ENCODE data around the gene TMCC3. TPM values are rescaled to one million over a fixed set of nuclear protein-coding genes. Genes with fewer than 3 reads are reported as not detected.

Gene TMCC3
- total and polyA plus RNA-seq, 5 experiments from 2014 or later: 0.18 to 5.7 (median 0.71) TPM; not detected in 2

GRCh38 chr12:94670075-94670474 is 19.7 kb upstream of the TMCC3 start:
- Mint-ChIP-seq H3K9me3 (no peaks in the 10 kb centered on the region), H3K27ac (no peak overlapping the region), H3K4me3 (no peak overlapping the region), H3K27me3 (peaks cover 0 to 8% (median 2%) of the 10 kb centered on the region in 5 donors), H3K4me1 (peaks cover 1 to 7% (median 5%) of the 10 kb centered on the region in 4 donors), H3K36me3 (no peaks in the 10 kb centered on the region)
- ATAC-seq (no peak), DNase-seq (no peak)
- POLR2A ChIA-PET: no interaction called here

DNA sequence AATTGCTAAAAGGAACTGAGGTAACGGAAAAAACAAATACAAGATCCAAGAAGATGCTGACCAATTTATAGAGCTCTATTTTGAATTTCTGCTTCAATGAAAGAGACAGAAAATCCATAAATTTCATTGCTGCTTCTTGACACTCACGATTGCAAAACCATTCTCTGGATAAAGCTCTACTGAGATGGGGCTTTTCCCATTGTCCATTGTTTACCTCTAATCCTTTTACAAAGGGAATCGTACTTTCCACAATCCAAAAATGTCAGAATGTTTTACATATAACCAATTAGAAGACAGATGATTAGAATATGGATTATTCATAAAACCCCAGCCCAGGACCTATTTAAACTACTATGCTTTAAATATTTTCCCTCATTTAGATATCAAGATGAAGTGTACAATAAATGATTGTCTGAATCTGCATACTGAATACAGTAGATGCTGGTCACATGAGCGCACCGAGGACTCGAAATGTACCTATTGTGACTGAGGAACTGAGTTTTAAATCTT is 16.7 kb upstream of the TMCC3 start:
- no peak overlapping the region for H3K4me3 Mint-ChIP-seq
- no peak for ATAC-seq
- H3K9me3 Mint-ChIP-seq: no peaks in the 10 kb centered on the region
- POLR2A ChIA-PET: interaction anchor here (0.7 kb wide), 2 partner anchors 47 to 328 kb away, joined by 3 to 4 read pairs; no protein-coding TSS in a partner anchor
- H3K36me3 Mint-ChIP-seq: no peaks in the 10 kb centered on the region
- H3K4me1 Mint-ChIP-seq: peaks cover 0 to 10% (median under 1%) of the 10 kb centered on the region in 4 donors
- peaks cover 0 to 8% (median 0%) of the 10 kb centered on the region in 5 donors for H3K27me3 Mint-ChIP-seq
- no peak overlapping the region for H3K27ac Mint-ChIP-seq
- no peak for DNase-seq

GRCh38 chr12:94666158-94666557 is 15.8 kb upstream of the TMCC3 start:
- Mint-ChIP-seq H3K27me3 (peaks cover 0 to 8% (median 0%) of the 10 kb centered on the region in 5 donors), H3K9me3 (no peaks in the 10 kb centered on the region), H3K36me3 (no peaks in the 10 kb centered on the region), H3K4me1 (peaks cover 0 to 10% (median under 1%) of the 10 kb centered on the region in 4 donors), H3K27ac (no peak overlapping the region), H3K4me3 (no peak overlapping the region)
- DNase-seq: no peak
- POLR2A ChIA-PET: no interaction called here
- ATAC-seq: no peak

GRCh38 chr12:94663702-94664101 is 13.3 kb upstream of the TMCC3 start:
- H3K9me3 Mint-ChIP-seq: no peaks in the 10 kb centered on the region
- no peak for ATAC-seq
- no peak for DNase-seq
- POLR2A ChIA-PET: no interaction called here
- H3K27ac Mint-ChIP-seq: no peak overlapping the region
- peaks cover 0 to 10% (median 0%) of the 10 kb centered on the region in 4 donors for H3K4me1 Mint-ChIP-seq
- no peak overlapping the region for H3K4me3 Mint-ChIP-seq
- no peaks in the 10 kb centered on the region for H3K36me3 Mint-ChIP-seq
- H3K27me3 Mint-ChIP-seq: peaks cover 0 to 8% (median 0%) of the 10 kb centered on the region in 5 donors

DNA sequence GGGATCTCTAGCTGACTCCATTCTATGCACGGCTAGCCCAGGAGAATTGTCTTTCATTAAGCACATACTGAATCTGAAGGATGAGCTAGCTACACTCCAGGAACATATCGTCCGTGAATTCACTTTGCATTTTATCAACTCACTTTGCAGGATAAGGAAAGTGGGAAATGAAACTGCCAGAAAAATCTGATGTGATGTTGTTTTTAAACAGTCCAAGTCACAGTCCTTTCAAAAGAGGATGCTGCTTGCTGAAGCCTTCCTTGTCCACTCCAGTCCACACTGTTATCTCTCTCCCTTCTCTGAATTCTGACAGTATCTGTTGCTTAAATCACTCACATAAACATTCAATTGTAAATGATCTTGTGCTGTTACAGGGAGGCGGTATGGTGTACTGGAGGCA is 12.7 kb upstream of the TMCC3 start:
- ATAC-seq: no peak
- peak overlapping the region in 1 of 10 donors; percentile 51 for H3K27ac Mint-ChIP-seq
- no peaks in the 10 kb centered on the region for H3K9me3 Mint-ChIP-seq
- no peak for DNase-seq
- POLR2A ChIA-PET: no interaction called here
- H3K27me3 Mint-ChIP-seq: peaks cover 0 to 8% (median 0%) of the 10 kb centered on the region in 5 donors
- no peaks in the 10 kb centered on the region for H3K36me3 Mint-ChIP-seq
- H3K4me1 Mint-ChIP-seq: peaks cover 0 to 10% (median 0%) of the 10 kb centered on the region in 4 donors
- H3K4me3 Mint-ChIP-seq: no peak overlapping the region

DNA sequence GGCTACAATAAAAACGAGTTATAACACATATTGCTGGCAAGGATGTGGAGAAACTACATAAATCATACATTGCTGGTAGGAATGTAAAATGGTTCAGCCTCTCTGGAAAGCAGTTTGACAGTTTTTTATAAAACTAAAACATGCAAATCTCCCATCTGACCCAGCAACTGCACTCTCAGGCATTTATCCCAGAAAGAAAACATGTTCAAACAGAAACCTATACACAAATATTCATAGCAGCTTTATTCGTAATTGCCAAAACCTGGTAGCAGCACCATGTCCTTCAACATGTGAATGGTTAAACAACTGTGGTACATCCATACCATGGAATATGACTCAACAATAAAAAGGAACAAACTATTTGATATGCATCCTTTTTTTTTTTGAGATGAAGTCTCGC is 10.1 kb upstream of the TMCC3 start:
- Mint-ChIP-seq H3K36me3 (no peaks in the 10 kb centered on the region), H3K27me3 (peaks cover 0 to 4% (median 2%) of the 10 kb centered on the region in 5 donors), H3K27ac (no peak overlapping the region), H3K9me3 (no peaks in the 10 kb centered on the region), H3K4me3 (no peak overlapping the region), H3K4me1 (peaks cover 0 to 10% (median 0%) of the 10 kb centered on the region in 4 donors)
- DNase-seq (no peak), ATAC-seq (no peak)
- POLR2A ChIA-PET: no interaction called here

GRCh38 chr12:94659346-94659930 is 9.1 kb upstream of the TMCC3 start:
- peaks cover 0 to 4% (median 2%) of the 10 kb centered on the region in 5 donors for H3K27me3 Mint-ChIP-seq
- H3K9me3 Mint-ChIP-seq: no peaks in the 10 kb centered on the region
- no peak overlapping the region for H3K4me3 Mint-ChIP-seq
- H3K4me1 Mint-ChIP-seq: peaks cover 0 to 10% (median 0%) of the 10 kb centered on the region in 4 donors
- ATAC-seq (no peak), DNase-seq (no peak)
- POLR2A ChIA-PET: no interaction called here
- no peaks in the 10 kb centered on the region for H3K36me3 Mint-ChIP-seq
- no peak overlapping the region for H3K27ac Mint-ChIP-seq

- Mint-ChIP-seq H3K36me3 (no peaks in the 10 kb centered on the region), H3K4me3 (no peak overlapping the region), H3K27ac (no peak overlapping the region), H3K27me3 (peaks cover 0 to 4% (median 2%) of the 10 kb centered on the region in 5 donors), H3K9me3 (no peaks in the 10 kb centered on the region), H3K4me1 (peaks cover 0 to 10% (median 0%) of the 10 kb centered on the region in 4 donors)
- ATAC-seq: no peak
- DNase-seq: no peak
- POLR2A ChIA-PET: no interaction called here
Observed at GRCh38 chr12:94658931-94659330, 8.6 kb upstream of the TMCC3 start.

- Mint-ChIP-seq H3K4me3 (no peak overlapping the region), H3K27me3 (peaks cover 6 to 18% (median 10%) of the 10 kb centered on the region in 5 donors), H3K9me3 (no peaks in the 10 kb centered on the region), H3K27ac (no peak overlapping the region), H3K36me3 (no peaks in the 10 kb centered on the region), H3K4me1 (peaks cover 0 to 2% (median under 1%) of the 10 kb centered on the region in 4 donors)
- POLR2A ChIA-PET: no interaction called here
- ATAC-seq: no peak
- no peak for DNase-seq
Observed at GRCh38 chr12:94656556-94656955, 6.2 kb upstream of the TMCC3 start.

DNA sequence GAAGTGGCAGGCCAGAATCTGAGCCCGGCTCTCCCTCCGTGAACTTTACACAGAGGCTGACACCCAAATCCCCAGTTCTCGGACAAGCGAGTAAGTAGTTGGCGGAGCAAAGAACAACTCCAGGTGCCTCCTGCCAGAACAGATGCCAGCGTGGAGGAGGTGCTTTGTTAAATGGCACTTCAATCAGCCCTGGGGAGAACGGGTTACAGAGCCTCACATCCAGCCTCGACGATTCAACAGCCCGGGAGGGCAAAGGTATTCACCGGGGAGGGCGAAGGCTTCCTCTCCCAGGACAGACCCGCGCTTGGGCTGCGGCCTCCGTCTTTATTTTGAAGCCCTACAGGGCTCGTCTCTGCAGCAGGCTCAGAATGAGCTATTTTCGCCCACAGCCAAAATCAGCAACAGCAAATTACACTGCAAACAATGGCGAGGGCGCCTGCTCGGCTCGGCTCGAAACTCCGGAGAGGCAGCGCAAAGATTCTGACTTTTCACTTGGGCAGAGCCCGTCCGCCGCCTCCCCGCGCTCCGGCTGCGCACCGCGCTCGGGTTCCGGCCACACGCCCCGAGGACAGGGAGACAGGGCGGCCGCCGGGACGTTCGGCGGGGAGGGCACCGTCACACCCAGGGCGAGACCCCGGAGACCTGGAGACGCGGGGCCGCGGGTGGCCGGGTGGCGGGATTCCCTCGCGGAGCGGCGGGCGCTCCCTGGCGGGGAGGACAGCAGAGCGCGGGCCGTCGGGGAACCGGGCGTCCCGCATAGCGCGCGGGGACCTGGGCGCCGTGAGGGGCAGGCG is 811 bp downstream of the TMCC3 start:
- Mint-ChIP-seq H3K4me1 (peaks cover 6 to 29% (median 12%) of the 10 kb centered on the region in 4 donors), H3K4me3 (peak overlapping the region; percentile 70 to 91 (median 80)), H3K9me3 (no peaks in the 10 kb centered on the region), H3K27me3 (peaks cover 40 to 71% (median 51%) of the 10 kb centered on the region in 5 donors), H3K36me3 (no peaks in the 10 kb centered on the region), H3K27ac (peak overlapping the region in 4 of 10 donors; percentile 5 to 55 (median 40))
- ATAC-seq (peak; percentile 72 to 78), DNase-seq (peak in 7 of 10 donors; percentile 6 to 61 (median 34))
- POLR2A ChIA-PET: no interaction called here

- H3K27ac Mint-ChIP-seq: no peak overlapping the region
- peaks cover 40 to 71% (median 55%) of the 10 kb centered on the region in 5 donors for H3K27me3 Mint-ChIP-seq
- H3K36me3 Mint-ChIP-seq: no peaks in the 10 kb centered on the region
- peak overlapping the region; percentile 34 to 91 (median 80) for H3K4me3 Mint-ChIP-seq
- POLR2A ChIA-PET: no interaction called here
- no peak for ATAC-seq
- peaks cover 8 to 37% (median 21%) of the 10 kb centered on the region in 4 donors for H3K4me1 Mint-ChIP-seq
- DNase-seq: no peak
- H3K9me3 Mint-ChIP-seq: no peaks in the 10 kb centered on the region
Observed at GRCh38 chr12:94648578-94648977, 1.8 kb downstream of the TMCC3 start.

- peak in 2 of 10 donors; percentile 10 to 11 for DNase-seq
Observed at GRCh38 chr12:94644141-94644979, 6.0 kb downstream of the TMCC3 start.

More at GRCh38 chr12:94644141-94644979, 6.0 kb downstream of the TMCC3 start:
- peaks cover 3 to 43% (median 19%) of the 10 kb centered on the region in 4 donors for H3K4me1 Mint-ChIP-seq
- ATAC-seq: peak in 1 of 2 donors; percentile 56
- H3K4me3 Mint-ChIP-seq: peak overlapping the region in 7 of 10 donors; percentile 12 to 71 (median 36)
- peak overlapping the region in 2 of 10 donors; percentile 38 to 39 for H3K27ac Mint-ChIP-seq
- H3K9me3 Mint-ChIP-seq: no peaks in the 10 kb centered on the region
- POLR2A ChIA-PET: no interaction called here
- no peaks in the 10 kb centered on the region for H3K36me3 Mint-ChIP-seq
- peaks cover 29 to 42% (median 37%) of the 10 kb centered on the region in 5 donors for H3K27me3 Mint-ChIP-seq

Measured in naive thymus-derived CD8-positive, alpha-beta T cell (primary cell).